HEK293 (cell line): ENCODE results near the gene SDF2L1.

ENCODE experiments used
- HIC1 ChIP-seq: fragments of 450-650 bp; formaldehyde crosslinking; IDR thresholded peaks from 2 replicates; pipeline ENCODE4 v1.5.1; 2016; ENCODE audit warnings: missing biosample characterization, missing genetic modification characterization
- MEIS1 ChIP-seq: sonication (generic); formaldehyde crosslinking; IDR thresholded peaks from 2 replicates; pipeline ENCODE4 v1.8.1; 2022; ENCODE audit warnings: missing genetic modification reagents, mild to moderate bottlenecking, borderline replicate concordance
- SCRT2 ChIP-seq: fragments of 450-650 bp; formaldehyde crosslinking; IDR thresholded peaks from 2 replicates; pipeline ENCODE4 v1.5.1; 2016; ENCODE audit warnings: missing biosample characterization, missing genetic modification characterization
- TRIM28 ChIP-seq: IDR thresholded peaks from 2 replicates; pipeline ENCODE4 v1.6.1; 2011; ENCODE audit warnings: low read length, control low read depth, borderline replicate concordance
- ZNF274 ChIP-seq, 2 experiments: fragments of 200-500 bp in 1 of 2; fragments of 450-650 bp in 1 of 2; sonication (Bioruptor generic) in 1 of 2; formaldehyde crosslinking in 1 of 2; IDR thresholded peaks; 2 replicates each; pipeline versions ENCODE4 v1.5.1 to v1.6.1; 2014 to 2016; ENCODE audit warnings: borderline replicate concordance in 1 of 2, inconsistent platforms in 1 of 2, low read length in 1 of 2, missing biosample characterization in 1 of 2, missing genetic modification characterization in 1 of 2
- ZNF366 ChIP-seq: fragments of 450-650 bp; formaldehyde crosslinking; conservative IDR thresholded peaks from 2 replicates; pipeline ENCODE4 v1.5.1; 2016; ENCODE audit warnings: missing biosample characterization, missing genetic modification characterization
- TF ChIP-seq, protein P1 (sequence below): fragments of 450-650 bp; formaldehyde crosslinking; IDR thresholded peaks from 2 replicates; pipeline ENCODE4 v1.5.1; 2016; ENCODE audit warnings: missing biosample characterization, missing genetic modification characterization

DNA sequence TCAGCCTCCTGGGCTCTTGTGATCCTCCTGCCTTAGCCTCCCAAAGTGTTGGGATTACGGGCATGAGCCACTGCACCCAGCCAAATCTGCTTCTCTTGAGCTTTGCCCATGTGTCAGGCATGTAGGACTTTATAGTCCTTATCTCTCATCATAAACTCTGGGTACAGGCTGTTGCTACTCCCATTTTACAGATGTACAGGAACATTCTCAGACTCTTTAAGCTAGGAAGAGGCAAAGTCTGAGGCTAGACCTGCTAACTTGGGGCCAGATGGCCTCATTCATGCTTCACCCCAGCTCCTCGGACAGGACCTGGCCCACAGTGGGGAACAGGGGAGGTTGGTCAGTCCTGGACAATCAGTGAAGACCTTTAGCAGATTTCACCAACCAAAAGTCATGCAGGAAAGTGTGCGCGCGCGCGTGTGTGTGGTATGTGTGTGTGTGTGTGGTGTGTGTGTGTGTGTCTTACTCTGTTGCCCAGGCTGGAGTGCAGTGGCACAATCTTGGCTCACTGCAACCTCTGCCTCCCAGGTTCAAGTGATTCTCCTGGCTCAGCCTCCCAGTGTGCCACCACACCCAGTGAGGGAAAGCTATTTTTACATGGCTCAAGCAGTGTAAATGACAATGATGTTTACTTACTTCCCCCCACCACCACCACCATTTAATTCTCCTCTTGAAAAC, 36.1 kb upstream of the SDF2L1 start:
- TF ChIP-seq, protein P1, sequence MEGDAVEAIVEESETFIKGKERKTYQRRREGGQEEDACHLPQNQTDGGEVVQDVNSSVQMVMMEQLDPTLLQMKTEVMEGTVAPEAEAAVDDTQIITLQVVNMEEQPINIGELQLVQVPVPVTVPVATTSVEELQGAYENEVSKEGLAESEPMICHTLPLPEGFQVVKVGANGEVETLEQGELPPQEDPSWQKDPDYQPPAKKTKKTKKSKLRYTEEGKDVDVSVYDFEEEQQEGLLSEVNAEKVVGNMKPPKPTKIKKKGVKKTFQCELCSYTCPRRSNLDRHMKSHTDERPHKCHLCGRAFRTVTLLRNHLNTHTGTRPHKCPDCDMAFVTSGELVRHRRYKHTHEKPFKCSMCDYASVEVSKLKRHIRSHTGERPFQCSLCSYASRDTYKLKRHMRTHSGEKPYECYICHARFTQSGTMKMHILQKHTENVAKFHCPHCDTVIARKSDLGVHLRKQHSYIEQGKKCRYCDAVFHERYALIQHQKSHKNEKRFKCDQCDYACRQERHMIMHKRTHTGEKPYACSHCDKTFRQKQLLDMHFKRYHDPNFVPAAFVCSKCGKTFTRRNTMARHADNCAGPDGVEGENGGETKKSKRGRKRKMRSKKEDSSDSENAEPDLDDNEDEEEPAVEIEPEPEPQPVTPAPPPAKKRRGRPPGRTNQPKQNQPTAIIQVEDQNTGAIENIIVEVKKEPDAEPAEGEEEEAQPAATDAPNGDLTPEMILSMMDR (tag by site-specific recombination): no peak
- TF ChIP-seq HIC1 (tag by site-specific recombination): no peak
- no peak for TF ChIP-seq TRIM28
- no peak for TF ChIP-seq ZNF366 (tag by site-specific recombination)
- TF ChIP-seq MEIS1 (CRISPR knock-in tag): no peak
- no peak for TF ChIP-seq ZNF274 (IDR thresholded peaks at IDR 0.05; ENCODE audit: low read length)
- TF ChIP-seq ZNF274 (tag by site-specific recombination; IDR thresholded peaks at IDR 0.05; ENCODE audit: borderline replicate concordance): no peak
- TF ChIP-seq SCRT2 (tag by site-specific recombination): no peak
